Measurements from ENCODE around the gene CD4.

GRCh38 chr12:6751767-6752166, 37.6 kb upstream of the CD4 start:
- TF ChIP-seq CTCF (IDR thresholded peaks at IDR 0.05) = no peak
- no peak for TF ChIP-seq POLR2A (IDR thresholded peaks at IDR 0.05)

Measured in adrenal gland (tissue), 5 donors.